HUES64 (cell line): ENCODE measurements around the gene LRFN4.
A peak's percentile ranks its signal among the peaks of the same experiment; 100 is the strongest.

Experiments used
- H3K27ac ChIP-seq: 2 replicates; pipeline ENCODE4 v1.7.0; 2013; ENCODE audit warnings: low read depth, low read length, inconsistent platforms
- H3K27me3 ChIP-seq: 2 replicates; pipeline ENCODE4 v1.6.1; 2013; ENCODE audit warnings: mild to moderate bottlenecking, low read length; ENCODE audit not compliant: insufficient read depth
- H3K36me3 ChIP-seq: 2 replicates; pipeline ENCODE4 v1.6.1; 2013; ENCODE audit warnings: mild to moderate bottlenecking, low read length; ENCODE audit not compliant: insufficient read depth
- H3K4me1 ChIP-seq: 2 replicates; pipeline ENCODE4 v1.6.1; 2013; ENCODE audit warnings: mild to moderate bottlenecking, low read length, moderate library complexity; ENCODE audit not compliant: insufficient read depth
- H3K4me3 ChIP-seq: 2 replicates; pipeline ENCODE4 v1.5.1; 2013; ENCODE audit warnings: mild to moderate bottlenecking, low read length, moderate library complexity
- H3K9ac ChIP-seq: 2 replicates; pipeline ENCODE4 v1.6.1; 2013; ENCODE audit warnings: mild to moderate bottlenecking, low read depth, low read length
- H3K9me3 ChIP-seq: 2 replicates; pipeline ENCODE4 v1.6.1; 2013; ENCODE audit warnings: low read depth, low read length; ENCODE audit not compliant: insufficient read depth
- whole genome bisulfite sequencing: fragments of 150-250, 120-280 bp; methylation state at CpG from one replicate; pipeline ENCODE4 v1.1.7; 2013; ENCODE audit warnings: missing lambda C conversion rate; 5-methylcytosine and 5-hydroxymethylcytosine counted together

LRFN4 gene

DNA sequence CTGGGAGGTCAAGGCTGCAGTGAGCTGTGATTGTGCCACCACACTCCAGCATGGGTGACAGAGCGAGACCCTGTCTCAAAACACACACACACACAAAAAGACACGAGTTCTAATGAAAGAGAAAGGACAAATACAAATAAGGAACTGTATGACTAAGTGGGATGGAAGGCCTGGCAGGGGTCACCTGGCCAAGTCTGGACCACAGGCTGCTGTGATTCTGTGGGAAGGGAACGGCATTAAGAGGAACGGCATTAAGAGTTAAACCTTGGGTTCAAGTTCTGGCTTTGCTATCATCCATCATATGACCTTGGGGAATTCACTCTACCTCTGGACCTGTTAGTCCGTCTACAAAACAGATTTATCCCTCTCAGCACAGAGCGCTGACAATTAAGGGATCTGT, 47.7 kb downstream of the LRFN4 start:
- no peak overlapping the region for H3K27ac ChIP-seq
- H3K4me1 ChIP-seq, result peaks cover 16% of the 10 kb centered on the region
- no peaks in the 10 kb centered on the region for H3K36me3 ChIP-seq
- H3K4me3 ChIP-seq, result no peak overlapping the region
- 91% methylated on average over 5 of the region's 6 CpGs for WGBS
- no peaks in the 10 kb centered on the region for H3K9me3 ChIP-seq
- no peak overlapping the region for H3K9ac ChIP-seq
- H3K27me3 ChIP-seq, result no peaks in the 10 kb centered on the region

DNA sequence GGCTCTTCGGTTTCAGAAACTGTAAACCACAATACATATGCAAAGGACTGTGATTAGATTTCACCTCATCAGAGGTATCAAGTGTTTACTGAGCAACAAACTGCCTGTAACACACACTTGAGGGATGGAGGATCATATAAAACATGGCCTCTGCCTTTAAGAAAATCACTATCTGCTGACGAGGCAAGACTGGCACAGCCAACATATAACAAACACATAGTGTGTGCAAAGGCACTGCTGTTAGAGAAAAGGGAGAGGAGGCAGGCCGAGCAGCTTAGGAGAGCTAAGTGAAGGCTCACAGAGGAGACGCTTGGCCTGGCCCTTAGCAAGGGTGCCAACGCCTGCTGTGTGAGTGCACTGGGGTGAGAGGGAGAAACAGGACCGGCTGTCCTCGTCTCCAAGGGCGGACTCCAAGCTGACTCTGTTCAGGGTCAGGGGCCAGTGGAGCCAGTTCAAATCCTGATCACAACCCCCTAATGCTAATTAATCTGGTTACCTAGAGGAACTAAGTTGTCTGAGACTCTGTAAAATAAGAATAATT, 48.2 kb downstream of the LRFN4 start:
- Histone ChIP-seq H3K27ac (no peak overlapping the region), H3K36me3 (no peaks in the 10 kb centered on the region), H3K9ac (no peak overlapping the region), H3K4me1 (peaks cover 16% of the 10 kb centered on the region), H3K9me3 (no peaks in the 10 kb centered on the region), H3K4me3 (no peak overlapping the region), H3K27me3 (no peaks in the 10 kb centered on the region)
- 87% methylated on average over 7 of the region's 8 CpGs for WGBS

DNA sequence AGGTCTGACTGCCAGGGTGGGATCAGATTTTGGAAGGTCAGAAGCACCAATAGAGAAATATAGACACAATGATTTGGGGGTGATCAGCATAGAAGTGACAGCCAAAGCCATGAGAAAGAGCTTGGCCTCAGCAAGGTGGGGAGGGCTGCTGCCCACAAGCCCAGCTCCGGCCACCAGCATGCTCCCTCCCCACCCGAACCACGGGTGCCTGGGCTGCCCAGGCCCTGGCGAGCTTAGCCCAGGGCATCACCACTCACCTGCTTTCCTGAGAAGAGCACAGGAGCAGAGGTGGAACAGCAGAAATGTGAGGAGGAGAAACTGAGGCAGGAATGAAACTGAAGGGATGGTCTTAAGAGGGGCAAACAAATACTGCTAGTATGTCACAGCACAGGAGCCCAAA, 48.8 kb downstream of the LRFN4 start:
- Histone ChIP-seq H3K9ac (no peak overlapping the region), H3K9me3 (no peaks in the 10 kb centered on the region), H3K36me3 (no peaks in the 10 kb centered on the region), H3K27ac (no peak overlapping the region), H3K4me3 (no peak overlapping the region), H3K27me3 (no peaks in the 10 kb centered on the region), H3K4me1 (peaks cover 16% of the 10 kb centered on the region)
- 87% methylated on average over 4 of the region's 4 CpGs for WGBS

DNA sequence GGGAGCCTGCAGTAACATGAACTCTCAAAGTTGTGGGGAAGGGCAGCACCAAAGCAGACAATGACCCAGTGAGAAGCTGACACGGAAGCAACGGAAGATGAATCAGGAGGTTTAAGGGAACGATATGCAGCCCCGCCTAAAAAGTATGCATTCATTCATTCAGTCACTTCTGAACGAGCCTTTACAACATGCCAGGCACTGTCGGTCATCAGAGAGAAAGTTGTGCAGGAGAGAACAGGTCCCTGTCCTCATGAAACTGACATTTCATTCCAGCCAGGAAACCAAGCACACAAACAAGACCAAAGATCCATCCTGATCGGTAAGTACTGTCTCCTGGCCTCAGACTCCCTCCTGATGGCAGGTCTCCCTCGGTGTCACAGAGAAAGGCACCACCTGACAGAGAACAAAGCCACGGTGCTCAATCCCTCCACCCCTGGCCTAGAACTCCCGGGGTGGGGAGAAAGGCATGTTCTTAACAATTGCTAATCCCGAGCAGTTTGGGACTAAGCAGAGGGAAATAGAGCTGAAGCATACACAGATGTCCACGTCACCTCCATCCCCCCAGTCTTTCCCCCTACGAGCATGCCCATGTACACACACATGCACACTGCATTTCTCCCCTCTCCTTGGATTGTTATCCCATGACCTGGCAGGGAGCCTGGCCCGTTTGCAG, 49.3 kb downstream of the LRFN4 start:
- Histone ChIP-seq H3K9me3 (no peaks in the 10 kb centered on the region), H3K4me3 (no peak overlapping the region), H3K4me1 (peaks cover 16% of the 10 kb centered on the region), H3K36me3 (no peaks in the 10 kb centered on the region), H3K27ac (peak overlapping the region; percentile 7; the same call in 1 of the 2 replicates), H3K9ac (no peak overlapping the region), H3K27me3 (no peaks in the 10 kb centered on the region)
- 48% methylated on average over 14 of the region's 14 CpGs for WGBS

DNA sequence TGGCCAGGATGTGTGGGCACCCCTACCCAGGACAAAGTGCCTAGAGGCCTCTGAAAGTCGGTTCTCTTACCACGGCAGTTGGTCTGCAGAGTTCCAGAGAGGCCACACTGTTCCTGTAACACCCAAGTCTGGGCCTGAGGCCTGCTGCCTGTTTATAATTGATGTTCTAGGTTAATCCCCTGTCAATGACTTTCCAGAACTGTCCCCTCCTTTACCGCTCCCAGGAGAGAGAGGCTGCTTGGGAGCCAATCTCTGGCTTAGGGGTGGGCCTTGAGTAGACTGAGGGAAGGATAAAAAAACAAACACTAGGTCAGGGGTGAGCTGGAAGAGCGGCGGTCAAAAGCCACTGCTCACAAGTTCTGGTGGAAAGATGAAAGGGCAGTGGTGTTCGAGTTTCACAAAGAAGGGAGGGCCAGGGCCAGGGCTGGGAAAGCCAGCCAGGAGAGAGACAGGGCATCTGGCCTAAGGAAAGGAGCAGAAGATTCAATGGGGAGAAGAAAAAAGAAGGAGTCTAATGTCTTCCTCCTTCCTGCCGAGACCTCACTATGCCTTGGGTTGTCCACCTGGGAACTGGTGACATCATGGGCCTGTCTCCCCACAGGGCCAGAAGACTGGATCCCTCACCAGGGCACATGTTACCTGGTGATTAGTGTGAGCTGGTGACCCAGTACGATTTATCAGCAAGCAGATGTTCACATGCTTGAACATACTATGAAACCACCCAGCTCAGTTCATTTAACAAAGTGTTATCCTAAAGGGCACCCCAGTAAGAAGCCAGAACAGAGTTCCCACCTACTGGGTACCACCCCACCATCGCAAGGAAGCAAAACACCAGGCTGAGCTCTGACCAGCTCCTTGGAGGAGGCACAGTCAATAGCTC, 51.1 kb downstream of the LRFN4 start:
- Histone ChIP-seq H3K9me3 (no peaks in the 10 kb centered on the region), H3K4me3 (no peak overlapping the region), H3K27me3 (no peaks in the 10 kb centered on the region), H3K4me1 (peaks cover 27% of the 10 kb centered on the region), H3K36me3 (no peaks in the 10 kb centered on the region), H3K9ac (no peak overlapping the region), H3K27ac (no peak overlapping the region)
- 94% methylated on average over 9 of the region's 9 CpGs for WGBS

DNA sequence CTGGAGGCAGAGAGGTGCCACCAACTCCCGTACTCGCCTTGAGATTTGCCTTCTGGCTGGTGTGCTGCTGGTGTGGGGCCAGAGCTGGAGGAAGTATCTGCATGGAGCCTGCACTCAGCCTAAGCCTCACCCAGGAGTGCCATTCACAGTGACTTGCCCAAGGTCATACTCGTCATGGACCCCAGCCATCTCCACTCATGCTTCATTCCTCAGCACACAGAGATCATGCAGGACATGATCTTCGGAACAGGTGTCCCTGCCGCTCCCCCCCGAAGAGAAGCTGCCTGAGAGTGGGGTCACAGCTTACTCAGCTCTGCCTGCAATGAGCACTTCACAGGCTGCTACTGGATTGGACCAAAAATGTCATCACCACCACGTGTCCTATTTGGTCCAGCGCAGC, 52.3 kb downstream of the LRFN4 start:
- Histone ChIP-seq H3K9ac (no peak overlapping the region), H3K4me1 (peaks cover 22% of the 10 kb centered on the region), H3K27ac (no peak overlapping the region), H3K4me3 (no peak overlapping the region), H3K36me3 (no peaks in the 10 kb centered on the region), H3K9me3 (no peaks in the 10 kb centered on the region), H3K27me3 (no peaks in the 10 kb centered on the region)
- 96% methylated on average over 8 of the region's 8 CpGs for WGBS

DNA sequence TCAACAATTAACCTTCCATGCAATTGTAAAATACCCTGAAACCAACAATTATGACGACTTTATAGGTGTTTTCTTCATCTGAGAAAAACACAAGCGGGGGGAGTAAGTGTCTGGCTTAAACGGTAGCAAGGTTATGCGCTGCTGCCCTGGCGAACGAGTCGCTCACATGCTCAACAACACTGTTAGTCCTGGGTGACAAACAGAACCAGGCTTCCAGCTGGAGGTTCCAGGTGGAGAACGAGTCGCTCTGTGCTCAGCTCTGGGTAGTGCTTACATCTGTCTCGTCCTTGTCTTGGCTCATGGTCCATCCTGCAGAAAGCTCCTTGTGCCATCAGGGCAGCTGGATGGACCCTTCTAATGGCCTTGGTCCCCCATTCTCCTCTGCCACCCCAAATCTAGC, 53.2 kb downstream of the LRFN4 start:
- Histone ChIP-seq H3K36me3 (no peaks in the 10 kb centered on the region), H3K4me1 (peaks cover 22% of the 10 kb centered on the region), H3K27me3 (no peaks in the 10 kb centered on the region), H3K4me3 (no peak overlapping the region), H3K27ac (no peak overlapping the region), H3K9me3 (no peaks in the 10 kb centered on the region), H3K9ac (no peak overlapping the region)
- 95% methylated on average over 10 of the region's 10 CpGs for WGBS
